Activated CD8-positive, alpha-beta memory T cell treated with anti-CD3 and anti-CD28 coated beads, Interleukin-2, amount 50 U/mL, for 4 hours (primary cell): ENCODE results near the gene CELF4.

Source experiments
- DNase-seq: peaks from one replicate; pipeline ENCODE4 v3.0.0-alpha.2; 2020

Gene CELF4

DNA sequence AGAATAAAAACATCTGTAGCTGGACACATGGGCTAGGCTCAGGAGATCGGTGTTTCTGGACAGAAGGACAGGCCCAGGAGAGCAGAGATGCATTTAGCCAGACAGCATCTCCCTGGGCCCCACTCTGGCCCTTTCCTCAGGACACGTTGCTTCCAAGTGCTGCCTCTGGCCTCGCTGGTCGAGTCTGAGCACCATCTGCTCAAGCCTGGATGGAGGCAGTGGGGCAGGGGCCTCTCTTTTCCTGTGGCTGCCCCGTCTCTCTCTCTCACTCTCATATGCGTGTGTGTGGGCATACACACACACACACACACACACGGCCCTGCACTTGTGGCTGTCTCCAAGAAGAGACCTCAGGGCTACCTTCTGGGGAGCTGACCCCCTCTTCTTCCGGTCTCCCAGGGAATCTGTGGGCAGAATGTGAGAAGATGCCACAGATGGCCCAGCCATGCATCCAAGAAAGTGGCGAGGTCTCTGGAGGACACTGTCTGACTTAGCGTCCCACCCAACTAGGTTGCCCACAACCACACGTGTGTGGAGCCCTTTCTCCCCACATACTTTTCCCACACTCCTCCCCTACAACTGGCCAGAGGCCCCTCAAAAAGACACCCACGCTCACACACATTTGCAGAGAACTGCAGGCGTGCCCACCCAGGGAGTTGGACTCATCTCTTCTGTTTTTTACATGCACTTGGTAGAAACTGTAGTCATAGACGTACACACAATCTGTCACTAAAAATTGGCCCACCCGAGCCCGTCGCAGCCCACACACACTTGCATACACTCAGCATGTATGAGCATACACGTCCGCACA is 19.9 kb downstream of the CELF4 start:
- no peak for DNase-seq

DNA sequence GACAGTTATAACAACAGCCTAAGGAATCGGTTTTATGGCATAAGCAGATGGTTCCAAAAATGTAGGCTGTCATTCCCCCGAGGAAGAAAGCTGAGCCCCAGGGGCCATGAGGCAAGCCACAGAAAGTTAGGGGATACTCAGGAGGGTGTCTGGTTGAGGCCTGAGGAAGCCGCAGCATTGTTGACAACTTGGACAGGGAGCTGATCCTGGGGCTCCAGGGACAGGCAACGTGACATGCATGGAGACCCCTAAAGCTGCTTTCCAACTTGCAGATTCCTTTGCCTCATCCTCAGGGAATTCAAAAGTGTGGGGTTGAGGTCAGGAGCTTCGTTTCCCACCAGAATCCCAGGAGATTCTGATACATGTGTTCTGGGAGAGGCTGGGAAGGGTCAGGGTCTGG is 20.9 kb downstream of the CELF4 start:
- no peak for DNase-seq

DNA sequence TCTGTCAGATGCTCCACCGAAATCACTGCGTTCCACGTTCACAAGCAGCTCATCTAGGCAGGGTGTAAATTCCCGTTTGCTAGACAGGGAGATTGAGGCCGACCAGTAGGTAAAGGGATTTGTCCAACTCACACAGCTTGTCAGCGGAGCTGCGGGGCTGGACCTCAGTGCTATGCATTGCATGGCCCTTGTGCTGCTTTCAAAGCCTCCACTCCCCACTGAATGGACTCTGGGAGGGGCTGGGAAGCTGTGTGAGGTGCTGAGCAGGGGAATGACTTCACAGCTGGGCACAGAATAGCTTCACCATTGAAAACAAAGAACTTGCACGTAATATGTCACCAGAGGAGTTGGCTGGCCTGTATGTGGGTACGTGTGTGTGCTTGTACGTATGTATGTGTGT is 21.4 kb downstream of the CELF4 start:
- DNase-seq, result no peak

DNA sequence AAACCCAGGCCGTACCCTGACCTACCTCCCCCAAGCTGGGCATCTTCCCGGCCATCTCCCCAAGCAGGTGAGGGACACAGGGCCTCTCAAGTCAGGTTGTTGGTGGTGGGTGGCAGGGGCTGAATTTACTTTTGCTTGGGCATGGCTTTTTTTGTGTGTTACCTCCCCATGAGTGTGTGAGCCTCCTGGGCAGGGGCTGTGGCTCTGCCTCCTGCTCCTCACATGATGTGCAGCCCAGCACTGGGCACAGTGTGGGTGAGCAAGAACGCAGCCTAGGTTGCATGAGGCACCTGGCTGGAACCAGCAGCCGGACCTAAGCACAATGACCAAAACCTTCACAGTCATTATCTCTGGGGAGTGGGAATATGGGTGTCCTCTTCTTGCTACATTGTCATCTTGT is 22.3 kb downstream of the CELF4 start:
- no peak for DNase-seq

DNA sequence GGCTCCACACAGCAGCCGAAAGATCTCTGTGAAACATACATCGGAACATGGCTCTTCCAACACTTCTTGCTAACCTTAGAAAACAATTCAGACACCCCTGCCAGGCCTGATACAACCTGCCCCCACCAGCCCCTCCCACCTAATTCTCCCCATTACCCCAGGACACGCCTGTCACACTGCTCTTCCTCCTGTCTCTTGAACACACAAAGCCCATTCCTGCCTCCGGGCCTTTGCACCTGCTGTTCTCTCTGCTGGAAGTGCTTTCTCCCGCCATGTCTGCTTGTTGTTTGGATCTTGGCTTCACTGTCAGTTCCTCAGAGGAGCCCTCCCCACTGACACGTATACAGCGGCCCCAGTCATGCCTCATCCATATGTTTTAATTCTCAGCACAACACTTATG is 24.1 kb downstream of the CELF4 start:
- DNase-seq, result no peak

DNA sequence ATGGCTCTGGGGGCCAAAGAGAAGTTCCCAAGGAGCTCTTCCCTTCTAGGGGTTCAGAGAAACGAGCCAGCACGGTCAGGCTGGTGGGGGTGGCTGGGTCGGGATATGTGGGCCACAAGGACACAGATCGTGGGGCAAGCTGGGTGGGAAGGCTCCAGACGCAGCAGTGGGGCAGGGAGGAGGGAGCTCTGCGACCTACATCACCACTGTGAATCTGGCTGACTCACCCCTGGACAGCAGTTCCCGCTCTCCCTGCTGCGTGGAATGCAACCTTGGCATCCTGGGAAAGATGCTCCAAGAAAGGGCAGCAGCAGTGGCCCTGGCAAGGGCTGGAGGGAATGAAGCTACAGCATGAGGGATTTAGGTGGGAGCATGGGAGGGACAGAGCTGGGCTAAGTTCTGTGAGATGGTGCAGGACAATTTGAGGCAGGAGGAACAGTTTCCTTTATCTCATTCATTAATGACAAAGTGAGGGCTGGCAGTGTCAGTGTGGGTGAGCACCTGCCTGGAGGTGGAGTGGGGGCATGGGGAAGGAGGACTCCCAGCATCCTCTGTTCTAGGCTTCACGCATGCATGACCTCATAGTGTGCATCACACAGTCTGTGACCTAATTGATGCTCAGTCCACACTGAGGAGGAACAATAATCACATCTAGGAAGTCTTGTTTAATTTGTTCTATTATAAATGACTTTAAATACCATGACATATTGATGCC is 25.0 kb downstream of the CELF4 start:
- DNase-seq, result no peak

DNA sequence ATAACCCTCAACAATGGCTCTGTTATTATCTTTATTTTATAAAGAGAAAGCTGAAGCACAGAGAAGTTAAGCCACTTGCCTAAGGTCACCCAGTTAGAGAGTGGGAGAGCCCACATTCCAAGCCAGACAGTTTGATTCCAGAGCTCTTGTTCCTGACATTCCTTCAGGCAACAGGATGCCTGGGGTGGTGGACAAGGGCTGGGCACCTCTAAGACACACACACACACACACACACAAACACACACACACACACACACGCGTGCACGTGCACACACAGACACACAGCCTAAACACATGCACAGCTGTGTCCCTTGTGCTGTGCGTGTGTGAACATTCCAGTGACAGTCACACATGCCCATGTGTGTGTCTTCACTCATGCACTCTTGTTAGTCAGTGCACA is 26.4 kb downstream of the CELF4 start:
- DNase-seq, result no peak

DNA sequence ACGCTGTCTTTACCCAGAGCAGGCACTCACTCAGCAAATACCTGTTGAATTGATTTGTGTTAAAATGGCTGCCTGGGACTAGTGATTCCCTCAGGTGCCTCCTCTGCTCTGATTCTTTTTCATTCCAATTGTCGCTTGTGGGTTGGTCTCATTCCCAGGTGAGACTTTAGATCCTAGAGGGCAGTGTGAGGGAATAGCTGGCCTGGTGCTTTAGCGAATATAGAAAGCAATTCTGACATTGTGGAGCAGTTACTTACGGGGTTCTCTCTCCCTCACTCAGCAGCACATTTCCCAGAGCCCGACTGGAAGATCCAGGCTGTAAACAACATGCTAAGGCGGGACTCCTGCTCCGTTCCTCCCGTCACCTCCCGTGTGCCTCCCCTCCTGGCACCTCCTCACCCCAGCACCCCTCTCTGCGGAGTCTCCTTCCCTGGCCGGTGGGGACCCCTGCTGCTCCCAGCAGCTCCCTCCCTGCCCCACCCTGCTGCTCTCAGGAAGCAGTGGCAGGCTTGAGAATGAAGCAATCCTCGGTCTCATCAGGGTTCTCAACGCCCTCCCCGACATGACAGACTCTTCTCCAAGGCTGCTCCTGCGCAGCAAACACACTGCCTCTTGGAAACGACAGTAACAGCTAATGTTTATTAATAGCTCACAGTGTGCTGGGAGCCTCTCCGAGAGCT is 26.9 kb downstream of the CELF4 start:
- no peak for DNase-seq

DNA sequence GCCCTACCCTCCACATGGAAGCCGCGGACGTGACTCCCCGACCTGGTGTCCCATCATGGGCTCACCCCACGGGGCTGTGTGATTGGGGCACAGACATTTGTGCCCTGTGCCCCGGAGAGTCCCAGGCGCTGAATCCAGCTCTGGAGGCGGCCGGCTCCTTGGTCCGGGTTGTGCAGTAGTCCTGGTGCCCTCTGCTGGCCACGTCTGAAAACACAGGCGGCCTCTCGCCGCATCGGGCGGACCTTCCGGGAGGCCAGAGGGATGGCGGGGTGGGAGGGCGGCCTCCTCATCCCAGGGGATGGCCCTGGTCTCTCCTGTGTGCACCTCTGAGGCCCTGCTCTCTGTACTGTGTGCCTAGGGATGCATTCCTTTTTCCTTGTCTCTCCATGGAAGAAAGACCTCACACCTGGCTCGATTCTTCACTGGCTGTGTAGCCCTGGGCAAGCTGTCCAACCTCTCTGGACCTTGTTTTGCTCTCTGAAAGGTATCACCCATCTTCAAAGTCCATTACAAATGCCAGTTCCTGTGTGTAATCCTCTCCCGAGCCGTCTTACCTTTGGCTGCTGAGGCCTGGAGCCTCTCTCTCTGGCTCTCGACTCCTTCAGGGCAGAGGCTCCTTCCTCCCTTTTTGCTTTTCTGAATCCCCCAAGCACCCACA is 27.6 kb downstream of the CELF4 start:
- DNase-seq, result peak; percentile 19

DNA sequence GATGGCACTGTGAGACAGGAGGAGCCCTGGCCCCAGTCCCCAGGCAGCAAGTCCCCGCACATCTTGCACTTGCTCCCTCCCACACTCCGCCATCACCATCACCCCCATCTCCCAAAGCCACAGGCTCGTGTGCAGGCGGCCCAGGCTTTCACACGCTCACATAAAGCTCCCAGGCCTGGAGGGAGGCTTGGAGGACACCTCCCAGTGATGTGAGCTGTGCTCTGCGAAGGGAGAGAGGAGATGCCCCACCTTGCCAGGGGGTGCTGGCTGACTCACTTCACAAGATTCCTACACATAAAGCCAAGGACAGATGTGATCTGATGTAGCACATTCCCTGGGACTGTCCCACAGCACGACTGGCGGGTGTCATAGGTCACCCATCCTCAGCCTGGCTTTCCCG is 28.9 kb downstream of the CELF4 start:
- DNase-seq, result no peak

DNA sequence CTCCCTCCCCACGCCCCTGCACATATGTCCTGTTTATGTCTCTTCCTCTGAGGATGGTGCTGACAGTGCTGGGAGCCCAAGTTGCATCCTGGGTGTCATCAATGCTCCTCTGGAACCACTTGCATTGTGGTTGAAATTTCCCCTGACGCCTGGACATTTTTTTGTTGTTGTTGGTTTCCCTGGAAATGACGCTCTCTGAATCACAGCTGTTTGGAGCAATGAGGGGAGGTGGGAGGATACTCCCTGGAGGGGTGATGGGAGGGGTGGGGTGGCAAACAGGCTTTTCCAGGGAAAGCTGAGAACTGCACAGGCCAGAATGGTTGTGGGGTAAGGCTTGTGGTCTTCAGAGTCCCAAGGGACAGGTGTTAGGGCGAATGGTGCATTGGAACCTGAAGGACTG is 29.6 kb downstream of the CELF4 start:
- DNase-seq, result no peak

DNA sequence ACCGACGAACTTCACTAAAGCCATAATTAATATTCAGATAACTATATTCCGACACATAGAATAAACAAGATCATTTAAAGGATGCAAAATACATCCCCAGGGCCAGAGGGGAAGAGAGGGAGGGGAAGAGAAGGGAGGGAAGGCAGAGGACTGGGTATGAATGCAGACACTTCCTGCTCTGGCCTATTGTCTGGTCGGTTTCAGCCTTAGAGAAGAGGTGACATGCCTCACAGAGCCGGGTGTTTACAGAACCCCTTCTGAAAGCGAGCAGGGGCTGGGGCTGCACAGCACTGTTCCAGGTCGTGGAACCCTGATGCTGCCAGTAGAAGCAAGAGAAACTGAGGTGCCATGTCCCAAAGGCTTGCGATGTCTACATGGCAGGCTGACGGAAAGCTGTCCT is 31.0 kb downstream of the CELF4 start:
- no peak for DNase-seq

DNA sequence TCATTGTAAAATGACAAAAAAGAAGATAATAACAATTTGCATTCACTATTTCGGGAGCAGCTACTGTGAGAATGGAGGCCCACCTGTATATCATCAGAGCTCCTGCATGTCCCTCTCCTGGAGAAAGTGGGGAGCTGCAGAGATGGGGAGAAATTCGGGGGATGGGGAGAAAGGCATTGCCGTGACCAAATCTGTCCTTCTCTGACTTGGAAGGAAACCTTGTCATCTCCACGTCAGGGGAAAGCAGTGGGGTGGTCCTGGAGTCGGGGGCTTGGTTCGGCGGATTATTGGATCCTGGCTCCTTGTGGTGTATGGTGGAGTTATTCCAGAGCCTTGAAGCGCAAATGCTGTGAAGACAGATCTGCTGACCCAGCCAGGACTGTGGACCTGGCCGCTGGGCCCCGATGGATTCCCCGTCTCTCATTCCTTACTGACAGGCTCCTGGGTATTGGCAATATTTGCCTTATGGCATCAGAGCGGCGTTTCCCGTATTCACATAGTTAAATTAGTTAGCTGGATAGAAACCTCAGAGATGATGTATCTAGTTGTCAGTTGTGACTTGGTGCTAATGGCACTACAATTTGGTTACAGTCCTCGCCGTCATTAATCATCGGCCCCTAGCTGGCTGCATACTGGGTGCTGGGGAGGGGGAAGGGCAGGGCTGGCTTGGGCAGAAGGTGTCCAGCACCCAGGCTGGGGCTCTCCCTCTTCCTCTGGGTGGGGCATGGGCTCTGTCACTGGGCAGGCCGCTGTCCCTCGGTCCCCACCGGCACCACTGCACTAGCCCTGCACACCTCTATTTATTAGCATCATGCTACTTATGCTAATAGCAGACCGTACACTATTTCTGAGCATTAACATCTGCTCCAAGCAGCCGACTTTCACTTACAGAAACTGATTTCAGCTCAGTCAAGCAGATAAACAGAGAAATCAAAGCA is 31.7 kb downstream of the CELF4 start:
- no peak for DNase-seq

DNA sequence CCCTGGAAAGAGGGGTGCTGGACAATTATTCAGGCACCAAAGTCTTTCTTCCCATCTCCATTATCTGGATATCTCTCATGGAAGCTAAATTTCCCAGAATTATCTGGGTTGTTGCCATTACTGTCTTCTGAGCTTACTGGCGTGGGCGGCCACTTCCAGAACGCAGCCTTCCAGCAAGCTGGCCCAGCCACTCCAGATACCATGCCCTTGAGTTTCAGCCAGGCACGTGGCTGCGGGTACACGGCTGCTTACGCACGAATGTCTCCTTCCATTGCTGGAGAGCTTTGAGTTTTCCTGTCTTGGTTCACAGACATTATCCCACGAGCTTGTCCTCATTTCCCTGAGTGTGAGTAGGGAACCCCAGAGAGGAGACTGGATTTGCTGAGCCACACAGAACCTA is 32.7 kb downstream of the CELF4 start:
- DNase-seq, result no peak

DNA sequence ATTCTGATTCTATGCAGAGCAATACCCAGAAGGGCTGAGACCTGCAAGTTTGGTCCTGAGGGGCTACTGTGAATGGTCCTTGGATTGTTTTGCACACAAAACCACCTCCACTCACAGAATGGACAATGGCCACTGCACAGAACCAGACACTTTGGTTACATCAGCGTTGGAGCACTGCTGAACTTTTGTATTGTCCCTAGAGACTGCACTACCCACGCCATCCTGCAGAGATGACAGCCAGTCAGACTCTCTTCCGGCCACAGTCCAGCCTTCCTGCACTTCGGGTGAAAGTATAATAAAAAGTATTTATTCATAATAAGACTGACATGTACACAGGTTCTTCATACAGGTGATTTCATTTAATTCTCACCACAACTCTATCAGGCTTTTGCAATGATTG is 35.7 kb downstream of the CELF4 start:
- no peak for DNase-seq

DNA sequence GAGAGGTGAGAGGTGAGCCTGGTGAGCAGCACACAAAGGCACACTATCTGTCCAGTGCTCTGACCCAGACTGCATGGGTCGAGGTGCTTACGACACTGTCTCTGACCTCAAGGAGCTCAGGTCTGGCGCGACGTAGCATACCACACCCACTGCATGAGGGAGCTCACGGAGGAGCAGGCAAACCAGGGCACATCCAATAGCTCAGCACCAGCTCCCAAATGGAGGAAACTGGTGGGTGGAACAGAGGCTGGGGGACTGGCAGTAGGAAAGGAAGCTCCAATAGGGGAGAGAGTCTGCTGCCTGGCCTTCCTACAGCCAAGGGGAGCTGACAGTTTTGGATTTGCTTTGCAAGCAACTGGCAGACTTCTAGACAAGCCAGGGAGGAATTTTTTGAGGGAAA is 36.3 kb downstream of the CELF4 start:
- DNase-seq, result no peak

DNA sequence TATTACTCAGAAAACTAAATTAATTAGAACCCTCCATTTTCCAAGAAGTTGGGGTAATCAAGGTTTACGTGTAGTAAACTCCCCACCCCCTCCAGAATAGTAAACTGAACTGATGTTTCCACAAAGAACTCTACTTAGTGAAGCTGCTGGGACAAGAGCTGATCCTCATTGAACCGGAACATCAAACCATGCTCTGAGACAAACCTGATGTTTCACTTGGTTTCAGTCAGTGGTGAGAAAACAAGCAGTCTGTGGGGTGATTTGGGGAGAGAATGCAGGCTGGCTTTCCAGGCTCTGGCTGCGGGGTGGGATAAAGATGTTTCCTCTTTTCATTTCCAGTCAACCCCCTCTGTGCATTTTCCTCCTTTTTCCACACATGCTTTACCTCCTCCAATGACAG is 38.2 kb downstream of the CELF4 start:
- no peak for DNase-seq

DNA sequence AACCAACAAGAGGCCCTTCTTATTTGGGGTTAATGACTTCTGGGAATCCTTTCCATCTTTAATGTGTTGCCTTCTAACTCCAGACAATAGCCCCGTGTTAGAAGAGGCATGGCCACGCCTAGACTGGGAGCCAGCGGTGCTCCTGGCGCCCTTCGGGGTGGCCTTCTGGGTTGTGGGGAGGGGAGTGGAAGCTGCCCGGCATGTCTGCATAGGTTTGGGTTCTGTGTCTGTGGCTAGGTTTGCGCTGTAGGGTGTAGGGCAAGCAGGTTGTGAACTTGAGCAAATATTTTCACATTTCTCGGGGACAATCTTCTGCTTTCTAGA is 40.4 kb downstream of the CELF4 start:
- no peak for DNase-seq

DNA sequence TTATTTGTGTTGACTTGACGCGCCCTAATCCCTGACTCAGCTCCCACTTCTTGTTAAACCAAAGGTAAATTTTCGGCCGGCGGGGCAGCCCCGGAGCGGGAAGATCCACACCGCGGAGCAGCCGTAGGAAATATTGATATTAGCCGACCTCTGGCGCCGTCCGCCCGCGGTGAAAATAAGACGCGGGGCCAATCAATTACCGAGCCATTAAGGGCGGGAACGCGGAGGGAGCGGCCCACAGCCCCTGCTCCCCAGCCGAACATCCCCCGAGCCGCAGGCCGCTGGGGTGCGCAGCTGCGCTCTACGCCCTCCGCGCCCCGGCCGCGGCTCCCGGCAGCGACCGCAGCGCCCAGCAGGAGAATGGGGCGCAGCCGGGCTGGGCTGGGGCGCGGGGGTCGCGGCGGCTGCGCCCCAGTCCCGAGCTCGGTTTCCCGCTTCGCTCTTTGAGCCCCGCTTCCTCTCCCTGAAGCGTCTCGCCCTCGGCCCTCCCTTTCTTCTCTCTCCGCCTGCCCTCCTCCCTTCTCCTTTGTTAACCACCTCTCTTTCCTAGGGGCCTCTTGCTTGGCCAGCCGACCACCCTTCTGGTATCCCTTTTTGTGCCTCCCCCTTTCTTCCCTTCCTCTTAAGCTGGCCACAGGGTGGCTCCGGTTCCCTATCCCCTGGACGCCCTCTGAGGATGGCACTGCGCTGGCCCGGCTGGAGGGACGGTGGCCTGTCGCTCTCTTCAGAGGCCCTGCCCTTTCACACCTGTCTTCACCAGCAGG is 40.9 kb downstream of the CELF4 start:
- DNase-seq, result no peak

DNA sequence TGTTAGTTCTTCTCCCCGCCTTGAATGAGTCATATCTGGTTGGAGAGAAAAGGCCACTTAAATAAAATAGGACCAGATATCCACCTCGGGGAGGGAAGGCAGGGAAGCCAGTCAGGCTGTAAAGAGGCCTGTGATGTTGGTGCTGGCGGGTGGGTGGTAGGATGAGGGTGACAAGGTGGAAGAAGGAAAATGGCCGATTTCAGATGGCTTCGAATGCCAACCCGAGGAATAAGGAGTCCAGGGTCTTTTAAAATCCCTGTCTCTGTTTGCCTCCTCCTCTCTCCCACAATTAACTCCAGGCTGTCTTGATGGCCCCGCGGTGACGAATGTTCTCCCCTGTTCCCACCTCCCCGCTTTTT is 41.5 kb downstream of the CELF4 start:
- DNase-seq, result no peak

DNA sequence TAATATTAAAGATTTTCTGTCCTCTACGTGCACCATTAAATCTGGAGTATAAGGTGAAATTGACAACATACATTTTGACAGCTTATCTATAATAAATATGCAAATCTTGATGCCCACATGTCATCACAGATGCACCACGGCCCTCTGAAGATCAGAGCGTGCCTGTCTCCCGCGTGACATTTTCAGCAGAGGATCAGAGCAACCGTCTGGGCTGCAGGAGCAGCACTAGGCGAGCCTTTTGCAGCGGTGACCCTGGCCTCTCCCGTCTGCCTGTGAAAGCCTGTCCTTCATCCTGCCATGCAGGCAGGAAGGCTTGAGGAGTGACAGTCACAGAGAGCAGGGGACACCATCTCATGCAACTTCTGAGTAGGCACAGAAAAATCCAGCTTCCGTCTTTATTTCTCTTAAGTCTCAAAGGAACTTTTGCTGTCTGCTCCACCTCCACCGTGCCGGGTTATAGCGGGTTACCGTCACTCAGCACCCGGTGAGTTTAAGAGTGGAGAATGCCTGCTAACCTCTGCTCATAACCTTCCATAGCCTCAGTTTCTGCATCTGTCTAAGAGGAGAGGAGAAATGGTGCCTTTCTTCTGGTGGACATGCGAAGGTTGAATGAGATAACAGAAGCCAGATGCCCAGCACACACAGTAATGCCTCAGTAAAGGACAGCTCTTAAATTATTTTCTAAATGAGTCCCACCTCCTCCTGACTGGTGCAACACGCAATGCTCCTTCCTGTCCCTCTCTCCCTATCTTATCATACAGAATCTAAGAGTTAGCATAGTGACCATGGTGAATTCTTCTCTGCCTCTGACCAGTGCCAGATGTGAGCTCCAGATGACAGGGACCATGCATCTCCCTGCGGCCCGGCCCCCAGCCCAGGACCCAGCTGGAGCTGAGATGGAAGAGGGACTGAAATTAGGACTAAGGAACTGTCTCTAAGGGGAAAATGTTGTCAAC is 43.8 kb downstream of the CELF4 start:
- DNase-seq, result no peak
